Esophagus squamous epithelium (tissue), 4 donors: ENCODE data around the gene TSPAN14.

Experiments
- POLR2A ChIP-seq, 4 donors: fragments of 450-650 bp; IDR thresholded peaks; one replicate each; pipeline ENCODE4 v1.6.1; 2017; ENCODE audit warnings: antibody characterized with exemption in 4 of 4, mild to moderate bottlenecking in 4 of 4, moderate library complexity in 3 of 4
- TF ChIP-seq, protein P1 (sequence below), 6 experiments: fragments of 450-650 bp in 4 of 6; fragments of 200-600 bp in 2 of 6; sonication (generic) in 2 of 6; IDR thresholded peaks; one replicate each; pipeline ENCODE4 v1.5.1; 2016 to 2019; ENCODE audit warnings: antibody characterized with exemption in 6 of 6, mild to moderate bottlenecking in 4 of 6, moderate library complexity in 4 of 6

GRCh38 chr10:80518807-80519360 lies 64.8 kb downstream of the TSPAN14 start:
- no peak for TF ChIP-seq POLR2A (IDR thresholded peaks at IDR 0.05)
- TF ChIP-seq, protein P1, sequence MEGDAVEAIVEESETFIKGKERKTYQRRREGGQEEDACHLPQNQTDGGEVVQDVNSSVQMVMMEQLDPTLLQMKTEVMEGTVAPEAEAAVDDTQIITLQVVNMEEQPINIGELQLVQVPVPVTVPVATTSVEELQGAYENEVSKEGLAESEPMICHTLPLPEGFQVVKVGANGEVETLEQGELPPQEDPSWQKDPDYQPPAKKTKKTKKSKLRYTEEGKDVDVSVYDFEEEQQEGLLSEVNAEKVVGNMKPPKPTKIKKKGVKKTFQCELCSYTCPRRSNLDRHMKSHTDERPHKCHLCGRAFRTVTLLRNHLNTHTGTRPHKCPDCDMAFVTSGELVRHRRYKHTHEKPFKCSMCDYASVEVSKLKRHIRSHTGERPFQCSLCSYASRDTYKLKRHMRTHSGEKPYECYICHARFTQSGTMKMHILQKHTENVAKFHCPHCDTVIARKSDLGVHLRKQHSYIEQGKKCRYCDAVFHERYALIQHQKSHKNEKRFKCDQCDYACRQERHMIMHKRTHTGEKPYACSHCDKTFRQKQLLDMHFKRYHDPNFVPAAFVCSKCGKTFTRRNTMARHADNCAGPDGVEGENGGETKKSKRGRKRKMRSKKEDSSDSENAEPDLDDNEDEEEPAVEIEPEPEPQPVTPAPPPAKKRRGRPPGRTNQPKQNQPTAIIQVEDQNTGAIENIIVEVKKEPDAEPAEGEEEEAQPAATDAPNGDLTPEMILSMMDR (IDR thresholded peaks at IDR 0.05) = no peak
